Liver (tissue), 9 donors: ENCODE data around the gene MSTO1. TPM values are rescaled to one million over a fixed set of nuclear protein-coding genes. Genes with fewer than 3 reads are reported as not detected.
"Not testable (repeated sequence)": the region's sequence is repeated elsewhere in the genome, so short reads cannot be mapped to it uniquely, and the experiment has no call there.

Source experiments
- DNase-seq: peaks from one replicate; pipeline ENCODE4 v3.0.0-alpha.2; 2017; ENCODE audit warnings: low spot score
- H3K27ac ChIP-seq, 2 donors: one replicate each; pipeline ENCODE4 v1.7.0; 2013; ENCODE audit warnings: inconsistent platforms in 2 of 2, low read length in 2 of 2, control low read depth in 1 of 2, low read depth in 1 of 2, mild to moderate bottlenecking in 1 of 2
- H3K27me3 ChIP-seq, 4 donors: one replicate each; pipeline versions ENCODE4 v1.6.1 to v1.7.0; 2013; ENCODE audit warnings: low read length in 3 of 4, inconsistent platforms in 1 of 4, mild to moderate bottlenecking in 1 of 4, moderate library complexity in 1 of 4; ENCODE audit not compliant: control insufficient read depth in 4 of 4, insufficient read depth in 4 of 4
- H3K36me3 ChIP-seq, 4 donors: one replicate each; pipeline versions ENCODE4 v1.6.1 to v1.7.0; 2013; ENCODE audit warnings: low read length in 3 of 4, mild to moderate bottlenecking in 3 of 4, low read depth in 1 of 4, moderate library complexity in 1 of 4; ENCODE audit not compliant: control insufficient read depth in 4 of 4, insufficient read depth in 3 of 4
- H3K4me1 ChIP-seq, 4 donors: one replicate each; pipeline versions ENCODE4 v1.6.1 to v1.7.0; 2013; ENCODE audit warnings: low read length in 3 of 4, mild to moderate bottlenecking in 3 of 4, moderate library complexity in 1 of 4; ENCODE audit not compliant: control insufficient read depth in 4 of 4, insufficient read depth in 4 of 4
- H3K4me3 ChIP-seq, 3 donors: one replicate each; pipeline versions ENCODE4 v1.6.1 to v1.7.0; 2013; ENCODE audit warnings: low read length in 3 of 3, control low read depth in 1 of 3, low read depth in 1 of 3, mild to moderate bottlenecking in 1 of 3
- H3K9ac ChIP-seq, 2 donors: one replicate each; pipeline ENCODE4 v1.7.0; 2013; ENCODE audit warnings: low read length in 2 of 2, mild to moderate bottlenecking in 2 of 2, moderate library complexity in 2 of 2, control low read depth in 1 of 2, low read depth in 1 of 2
- H3K9me3 ChIP-seq, 4 donors: one replicate each; pipeline versions ENCODE4 v1.6.1 to v1.7.0; 2013; ENCODE audit warnings: low read length in 3 of 4; ENCODE audit not compliant: control insufficient read depth in 4 of 4
- ATF3 ChIP-seq: IDR thresholded peaks from 2 replicates; pipeline ENCODE4 v1.6.1; 2016; ENCODE audit warnings: antibody characterized with exemption
- CTCF ChIP-seq: fragments of 150-350 bp; IDR thresholded peaks from 2 replicates; pipeline ENCODE4 v1.5.1; 2017; ENCODE audit warnings: improper control_type of control experiment, low read depth, low read length; ENCODE audit not compliant: missing input control
- EGR1 ChIP-seq, 2 donors: IDR thresholded peaks; 2 replicates each; pipeline ENCODE4 v1.6.1; 2016 to 2018; ENCODE audit warnings: antibody characterized with exemption in 2 of 2, low read depth in 2 of 2
- FOXA1 ChIP-seq: IDR thresholded peaks from 2 replicates; pipeline ENCODE4 v1.6.1; 2016; ENCODE audit warnings: antibody characterized with exemption
- FOXA2 ChIP-seq: IDR thresholded peaks from 2 replicates; pipeline ENCODE4 v1.6.1; 2016; ENCODE audit warnings: antibody characterized with exemption
- GABPA ChIP-seq, 2 donors: IDR thresholded peaks in 1 of 2; conservative IDR thresholded peaks in 1 of 2; 2 replicates each; pipeline ENCODE4 v1.6.1; 2016; ENCODE audit warnings: antibody characterized with exemption in 2 of 2, mild to moderate bottlenecking in 1 of 2, moderate library complexity in 1 of 2
- HNF4A ChIP-seq, 2 donors: conservative IDR thresholded peaks; 2 replicates each; pipeline ENCODE4 v1.6.1; 2016; ENCODE audit warnings: antibody characterized with exemption in 2 of 2, mild to moderate bottlenecking in 2 of 2
- HNF4G ChIP-seq: IDR thresholded peaks from 2 replicates; pipeline ENCODE4 v1.6.1; 2016; ENCODE audit warnings: antibody characterized with exemption
- JUND ChIP-seq, 2 donors: IDR thresholded peaks; 2 replicates each; pipeline ENCODE4 v1.6.1; 2016; ENCODE audit warnings: antibody characterized with exemption in 2 of 2
- MAX ChIP-seq: IDR thresholded peaks from 2 replicates; pipeline ENCODE4 v1.6.1; 2016; ENCODE audit warnings: antibody characterized with exemption
- NR2F2 ChIP-seq: IDR thresholded peaks from 2 replicates; pipeline ENCODE4 v1.6.1; 2016; ENCODE audit warnings: antibody characterized with exemption
- RAD21 ChIP-seq, 2 donors: IDR thresholded peaks; 2 replicates each; pipeline ENCODE4 v1.6.1; 2016; ENCODE audit warnings: antibody characterized with exemption in 2 of 2, mild to moderate bottlenecking in 2 of 2
- RXRA ChIP-seq, 2 donors: IDR thresholded peaks; 2 replicates each; pipeline ENCODE4 v1.6.1; 2017 to 2018; ENCODE audit warnings: antibody characterized with exemption in 2 of 2, mild to moderate bottlenecking in 1 of 2
- SP1 ChIP-seq: IDR thresholded peaks from 2 replicates; pipeline ENCODE4 v1.6.1; 2018; ENCODE audit warnings: antibody characterized with exemption, mild to moderate bottlenecking
- TAF1 ChIP-seq: conservative IDR thresholded peaks from 2 replicates; pipeline ENCODE4 v1.6.1; 2016; ENCODE audit warnings: antibody characterized with exemption, mild to moderate bottlenecking
- YY1 ChIP-seq: IDR thresholded peaks from 2 replicates; pipeline ENCODE4 v1.6.1; 2016; ENCODE audit warnings: antibody characterized with exemption, mild to moderate bottlenecking
- WGBS: extraction: QIAGEN DNeasy Blood & Tissue Kit; methylation state at CpG from one replicate; pipeline ENCODE4 v1.1.7; 2013; 5-methylcytosine and 5-hydroxymethylcytosine counted together
- polyA plus RNA-seq, 2 donors: library from polyadenylated mRNA; stranded (reverse) in 1 of 2; unstranded in 1 of 2; fragments of 200-250 nt in 1 of 2; fragments of >200 nt in 1 of 2; fragmentation: Nextera tagmentation in 1 of 2; extraction: Ambion mirVana in 1 of 2; gene quantifications; one replicate each; pipeline versions ENCODE4 v1.2.1 to v1.2.3, GENCODE V29; 2013 to 2015
- total RNA-seq, 2 donors: library from RNA; depleted of rRNA; stranded (reverse); fragments of >200 nt; gene quantifications; one replicate each; pipeline ENCODE4 v1.2.3, GENCODE V29; 2014
- TF ChIP-seq, protein P1 (sequence below): IDR thresholded peaks from 2 replicates; pipeline ENCODE4 v1.6.1; 2016; ENCODE audit warnings: antibody characterized with exemption
- TF ChIP-seq, protein P2 (sequence below): IDR thresholded peaks from 2 replicates; pipeline ENCODE4 v1.6.1; 2016; ENCODE audit warnings: antibody characterized with exemption, mild to moderate bottlenecking
- donor health status: healthy.
- donor health status: healthy.
- donor health status: healthy.
- donor health status: healthy.
- donor health status: healthy.

The MSTO1 gene
- total and polyA plus RNA-seq, 4 donors, result 8.9 to 22.9 (median 18.2) TPM

GRCh38 chr1:155598842-155599331, 11.1 kb upstream of the MSTO1 start:
- H3K4me1 ChIP-seq, result no peaks in the 10 kb centered on the region
- no peaks in the 10 kb centered on the region for H3K27me3 ChIP-seq
- no peaks in the 10 kb centered on the region for H3K36me3 ChIP-seq
- DNase-seq, result no peak
- H3K9me3 ChIP-seq, result no peaks in the 10 kb centered on the region
- H3K27ac ChIP-seq, result no peak overlapping the region
- no peak overlapping the region for H3K4me3 ChIP-seq
- H3K9ac ChIP-seq, result no peak overlapping the region
- TF ChIP-seq GABPA (IDR thresholded peaks at IDR 0.05 in 1 of 2, conservative IDR thresholded peaks at IDR 0.05 in 1 of 2) (no peak), HNF4G (no peak), HNF4A (conservative IDR thresholded peaks at IDR 0.05) (no peak), FOXA2 (no peak), SP1 (no peak), JUND (IDR thresholded peaks at IDR 0.05) (no peak), MAX (no peak), EGR1 (IDR thresholded peaks at IDR 0.05; ENCODE audit: low read depth in 2 of 2) (no peak), RAD21 (IDR thresholded peaks at IDR 0.05) (no peak), NR2F2 (no peak), FOXA1 (no peak), TAF1 (no peak), RXRA (IDR thresholded peaks at IDR 0.05) (no peak), YY1 (no peak), CTCF (no peak), ATF3 (no peak)
- TF ChIP-seq, protein P1, sequence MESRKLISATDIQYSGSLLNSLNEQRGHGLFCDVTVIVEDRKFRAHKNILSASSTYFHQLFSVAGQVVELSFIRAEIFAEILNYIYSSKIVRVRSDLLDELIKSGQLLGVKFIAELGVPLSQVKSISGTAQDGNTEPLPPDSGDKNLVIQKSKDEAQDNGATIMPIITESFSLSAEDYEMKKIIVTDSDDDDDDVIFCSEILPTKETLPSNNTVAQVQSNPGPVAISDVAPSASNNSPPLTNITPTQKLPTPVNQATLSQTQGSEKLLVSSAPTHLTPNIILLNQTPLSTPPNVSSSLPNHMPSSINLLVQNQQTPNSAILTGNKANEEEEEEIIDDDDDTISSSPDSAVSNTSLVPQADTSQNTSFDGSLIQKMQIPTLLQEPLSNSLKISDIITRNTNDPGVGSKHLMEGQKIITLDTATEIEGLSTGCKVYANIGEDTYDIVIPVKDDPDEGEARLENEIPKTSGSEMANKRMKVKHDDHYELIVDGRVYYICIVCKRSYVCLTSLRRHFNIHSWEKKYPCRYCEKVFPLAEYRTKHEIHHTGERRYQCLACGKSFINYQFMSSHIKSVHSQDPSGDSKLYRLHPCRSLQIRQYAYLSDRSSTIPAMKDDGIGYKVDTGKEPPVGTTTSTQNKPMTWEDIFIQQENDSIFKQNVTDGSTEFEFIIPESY, result no peak
- TF ChIP-seq, protein P2, sequence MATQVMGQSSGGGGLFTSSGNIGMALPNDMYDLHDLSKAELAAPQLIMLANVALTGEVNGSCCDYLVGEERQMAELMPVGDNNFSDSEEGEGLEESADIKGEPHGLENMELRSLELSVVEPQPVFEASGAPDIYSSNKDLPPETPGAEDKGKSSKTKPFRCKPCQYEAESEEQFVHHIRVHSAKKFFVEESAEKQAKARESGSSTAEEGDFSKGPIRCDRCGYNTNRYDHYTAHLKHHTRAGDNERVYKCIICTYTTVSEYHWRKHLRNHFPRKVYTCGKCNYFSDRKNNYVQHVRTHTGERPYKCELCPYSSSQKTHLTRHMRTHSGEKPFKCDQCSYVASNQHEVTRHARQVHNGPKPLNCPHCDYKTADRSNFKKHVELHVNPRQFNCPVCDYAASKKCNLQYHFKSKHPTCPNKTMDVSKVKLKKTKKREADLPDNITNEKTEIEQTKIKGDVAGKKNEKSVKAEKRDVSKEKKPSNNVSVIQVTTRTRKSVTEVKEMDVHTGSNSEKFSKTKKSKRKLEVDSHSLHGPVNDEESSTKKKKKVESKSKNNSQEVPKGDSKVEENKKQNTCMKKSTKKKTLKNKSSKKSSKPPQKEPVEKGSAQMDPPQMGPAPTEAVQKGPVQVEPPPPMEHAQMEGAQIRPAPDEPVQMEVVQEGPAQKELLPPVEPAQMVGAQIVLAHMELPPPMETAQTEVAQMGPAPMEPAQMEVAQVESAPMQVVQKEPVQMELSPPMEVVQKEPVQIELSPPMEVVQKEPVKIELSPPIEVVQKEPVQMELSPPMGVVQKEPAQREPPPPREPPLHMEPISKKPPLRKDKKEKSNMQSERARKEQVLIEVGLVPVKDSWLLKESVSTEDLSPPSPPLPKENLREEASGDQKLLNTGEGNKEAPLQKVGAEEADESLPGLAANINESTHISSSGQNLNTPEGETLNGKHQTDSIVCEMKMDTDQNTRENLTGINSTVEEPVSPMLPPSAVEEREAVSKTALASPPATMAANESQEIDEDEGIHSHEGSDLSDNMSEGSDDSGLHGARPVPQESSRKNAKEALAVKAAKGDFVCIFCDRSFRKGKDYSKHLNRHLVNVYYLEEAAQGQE, result no peak
- 46% methylated on average over 12 of the region's 12 CpGs for WGBS

GRCh38 chr1:155599828-155600572, 10.0 kb upstream of the MSTO1 start:
- not testable (repeated sequence) for H3K4me3 ChIP-seq, H3K4me1 ChIP-seq, H3K9ac ChIP-seq, H3K9me3 ChIP-seq, DNase-seq, H3K27ac ChIP-seq, H3K27me3 ChIP-seq, H3K36me3 ChIP-seq
- 52% methylated on average over 12 of the region's 12 CpGs for WGBS
